Left renal cortex interstitium (tissue), 4 donors: ENCODE measurements around the gene OVCA2. TPM values are rescaled to one million over a fixed set of nuclear protein-coding genes. Genes with fewer than 3 reads are reported as not detected.
"Not testable (repeated sequence)": the region's sequence is repeated elsewhere in the genome, so short reads cannot be mapped to it uniquely, and the experiment has no call there.

Experiments
- DNase-seq, 4 donors: peaks; one replicate each; pipeline ENCODE4 v3.0.0-alpha.2; 2013; ENCODE audit warnings: low read depth in 4 of 4, low spot score in 2 of 4, missing footprints in 1 of 4
- polyA plus RNA-seq, 4 donors: library from polyadenylated mRNA; unstranded; fragments of 120-200 nt; gene quantifications; one replicate each; pipeline ENCODE4 v1.2.1, GENCODE V29; 2013; ENCODE audit not compliant: insufficient read length in 4 of 4

The OVCA2 gene
- polyA plus RNA-seq, 4 donors: 11.4 to 21.7 (median 12.7) TPM

- not testable (repeated sequence) for DNase-seq
These were observed 28.4 kb upstream of the OVCA2 start for GRCh38 chr17:2013220-2013993.

- no peak for DNase-seq
These were observed 27.9 kb upstream of the OVCA2 start for GRCh38 chr17:2013994-2014317.

- DNase-seq: no peak
These were observed 26.5 kb upstream of the OVCA2 start for GRCh38 chr17:2015314-2015713.

GRCh38 chr17:2016494-2016893 lies 25.3 kb upstream of the OVCA2 start:
- no peak for DNase-seq

GRCh38 chr17:2017274-2017941 lies 24.4 kb upstream of the OVCA2 start:
- no peak for DNase-seq

- DNase-seq: no peak
These were observed 22.9 kb upstream of the OVCA2 start for GRCh38 chr17:2018716-2019510.

GRCh38 chr17:2019723-2020122 lies 22.1 kb upstream of the OVCA2 start:
- DNase-seq: no peak

GRCh38 chr17:2020721-2021120 lies 21.1 kb upstream of the OVCA2 start:
- no peak for DNase-seq

- no peak for DNase-seq
These were observed 19.1 kb upstream of the OVCA2 start for GRCh38 chr17:2022647-2023240.

GRCh38 chr17:2023256-2023655 lies 18.6 kb upstream of the OVCA2 start:
- no peak for DNase-seq

GRCh38 chr17:2023692-2024571 lies 17.9 kb upstream of the OVCA2 start:
- no peak for DNase-seq

GRCh38 chr17:2024572-2025219 lies 17.1 kb upstream of the OVCA2 start:
- no peak for DNase-seq

- no peak for DNase-seq
These were observed 16.6 kb upstream of the OVCA2 start, which contains the start of gene RTN4RL1 for GRCh38 chr17:2025220-2025621. TSS of gene RTN4RL1 (minus strand) at chr17:2025334. CDS start at chr17:2024865, 469 bp downstream.

- DNase-seq: no peak
These were observed 16.1 kb upstream of the OVCA2 start for GRCh38 chr17:2025622-2026309.

GRCh38 chr17:2027528-2028233 lies 14.1 kb upstream of the OVCA2 start:
- no peak for DNase-seq

GRCh38 chr17:2028234-2028614 lies 13.6 kb upstream of the OVCA2 start:
- no peak for DNase-seq

- no peak for DNase-seq
These were observed 13.1 kb upstream of the OVCA2 start for GRCh38 chr17:2028737-2029136.
